GM18508 (cell line): ENCODE measurements around the gene GDF3.
"Not testable (repeated sequence)": the region's sequence is repeated elsewhere in the genome, so short reads cannot be mapped to it uniquely, and the experiment has no call there.

Experiments
- ATAC-seq: cut with Tn5 transposase; IDR thresholded peaks from one replicate; pipeline ENCODE4 v1.9.1; 2021; ENCODE audit warnings: moderate number of reproducible peaks; ENCODE audit not compliant: insufficient read depth, unreplicated experiment

The GDF3 gene

DNA sequence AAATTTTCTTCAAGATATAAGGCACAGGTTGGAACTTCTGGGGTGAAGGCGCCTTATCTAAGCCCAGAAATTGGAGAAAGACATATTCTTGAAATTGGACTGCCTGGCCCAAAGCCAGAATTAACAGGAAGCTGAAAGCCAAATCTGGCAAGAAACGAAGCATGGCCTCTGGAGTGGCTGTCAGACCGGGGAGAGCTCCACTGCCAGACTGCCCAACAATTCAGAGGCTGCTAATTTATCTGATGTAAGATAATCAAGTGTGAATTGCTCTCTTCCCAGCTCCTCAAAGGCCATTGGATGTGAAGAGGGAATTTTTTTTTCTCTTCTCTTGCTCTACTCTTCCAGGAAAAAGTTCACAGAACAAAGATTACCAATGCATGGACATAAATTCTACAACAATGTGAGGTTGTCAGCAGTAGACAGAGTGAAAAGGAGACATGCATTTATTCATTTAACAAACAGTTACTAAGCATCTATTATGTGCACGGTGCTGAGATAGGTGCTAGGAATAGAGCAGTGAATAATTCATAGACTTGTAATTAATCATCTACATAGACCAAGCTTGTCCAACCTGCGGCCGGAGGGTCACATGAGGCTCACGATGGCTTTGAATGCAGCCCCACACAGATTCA is at the start of gene GDF3:
TSS of gene GDF3 (minus strand) at position 210 of the 632 bp plus-strand sequence. CDS start at position 163, 47 bp downstream.
- ATAC-seq, result no peak

DNA sequence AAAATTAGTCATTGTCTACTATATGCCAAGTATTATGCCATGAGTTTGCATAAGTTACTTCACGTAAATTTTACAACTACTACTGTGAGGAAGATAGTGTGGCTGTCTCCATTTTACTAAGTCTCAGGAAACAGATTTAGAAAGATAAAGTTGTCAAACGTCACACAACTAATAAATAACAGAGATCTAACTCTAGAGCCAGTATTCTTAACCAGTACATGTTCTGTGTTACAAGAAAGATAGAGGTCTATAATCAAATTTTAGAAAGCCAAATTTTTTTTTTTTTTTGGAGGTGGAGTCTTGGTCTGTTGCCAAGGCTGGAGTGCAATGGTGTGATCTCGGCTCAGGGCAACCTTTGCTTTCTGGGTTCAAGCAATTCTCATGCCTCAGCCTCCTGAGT is 37.4 kb upstream of the GDF3 start:
- no peak for ATAC-seq

- ATAC-seq, result no peak
Observed at GRCh38 chr12:7731486-7731885, 35.9 kb upstream of the GDF3 start.

GRCh38 chr12:7730984-7731383 is 35.4 kb upstream of the GDF3 start:
- ATAC-seq, result not testable (repeated sequence)

DNA sequence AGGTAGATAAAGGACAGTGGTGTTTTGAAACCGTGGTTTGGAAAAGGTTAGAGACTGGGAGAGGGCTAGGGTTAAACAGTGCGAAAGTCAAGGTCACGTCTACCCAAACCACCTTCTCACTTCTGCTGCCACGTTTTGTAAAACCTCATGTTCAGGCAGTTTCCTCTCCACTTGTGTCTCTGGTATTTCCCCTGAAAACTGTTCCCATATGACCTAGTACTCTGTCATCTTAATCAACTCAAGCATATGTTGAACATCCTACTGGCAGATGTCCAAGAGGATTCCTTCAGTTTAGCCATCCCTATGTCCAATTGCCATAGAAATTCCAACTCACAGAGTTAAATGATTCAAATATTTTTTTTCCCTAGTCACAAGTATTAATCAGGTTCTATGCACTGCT is 34.2 kb upstream of the GDF3 start:
- no peak for ATAC-seq

DNA sequence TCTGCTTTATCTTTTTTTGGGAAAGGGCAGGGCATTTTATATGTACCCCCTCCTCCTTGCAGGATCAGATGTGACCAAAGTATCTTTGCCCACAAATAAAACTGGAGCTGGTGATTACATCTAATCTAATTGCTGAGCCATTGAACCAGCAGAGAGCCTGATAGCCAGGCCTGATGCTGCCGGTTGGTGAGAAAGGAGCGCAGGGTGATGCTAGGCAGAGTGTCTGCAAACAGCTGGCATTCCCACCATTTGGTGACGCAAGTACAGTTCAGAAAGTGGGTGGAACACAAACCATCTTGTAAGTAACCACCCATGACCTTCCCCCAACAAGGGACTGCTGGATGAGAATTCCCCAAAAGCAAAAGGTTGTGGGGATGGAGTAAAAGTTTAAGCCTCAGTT is 28.4 kb upstream of the GDF3 start:
- no peak for ATAC-seq

DNA sequence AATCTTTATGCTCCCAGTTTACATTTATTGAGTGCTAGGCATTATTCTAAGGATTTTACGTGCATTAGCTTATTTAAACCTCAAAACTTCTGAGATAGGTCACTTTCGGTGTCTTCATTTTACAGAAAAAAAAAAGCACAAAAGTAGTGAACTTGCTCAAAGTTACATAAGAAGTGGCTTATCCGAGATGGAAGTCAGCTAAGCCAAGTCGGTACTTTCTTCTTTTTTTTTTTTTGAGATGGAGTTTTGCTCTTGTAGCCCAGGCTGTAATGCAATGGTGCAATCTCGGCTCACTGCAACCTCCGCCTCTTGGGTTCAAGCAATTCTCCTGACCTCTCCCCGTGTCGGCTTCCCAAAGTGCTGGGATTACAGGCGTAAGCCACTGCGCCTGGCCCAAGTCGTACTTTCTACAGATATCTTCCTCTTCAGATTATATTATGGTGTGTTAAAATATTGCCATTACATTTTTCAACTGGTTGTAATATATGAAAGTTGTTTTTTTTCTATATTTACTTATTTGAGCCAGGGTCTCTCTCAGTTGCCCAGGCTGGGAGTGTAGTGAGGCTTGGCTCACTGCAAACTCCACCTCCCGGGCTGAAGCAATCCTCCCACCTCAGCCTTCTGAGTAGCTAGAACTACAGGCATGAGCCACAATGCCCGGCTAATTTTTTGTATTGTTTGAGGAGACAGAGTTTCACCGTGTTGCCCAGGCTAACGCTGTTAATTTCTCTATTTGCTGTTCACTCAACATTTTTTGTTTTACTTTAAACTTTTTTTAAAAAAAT is 24.6 kb upstream of the GDF3 start:
- ATAC-seq, result no peak

DNA sequence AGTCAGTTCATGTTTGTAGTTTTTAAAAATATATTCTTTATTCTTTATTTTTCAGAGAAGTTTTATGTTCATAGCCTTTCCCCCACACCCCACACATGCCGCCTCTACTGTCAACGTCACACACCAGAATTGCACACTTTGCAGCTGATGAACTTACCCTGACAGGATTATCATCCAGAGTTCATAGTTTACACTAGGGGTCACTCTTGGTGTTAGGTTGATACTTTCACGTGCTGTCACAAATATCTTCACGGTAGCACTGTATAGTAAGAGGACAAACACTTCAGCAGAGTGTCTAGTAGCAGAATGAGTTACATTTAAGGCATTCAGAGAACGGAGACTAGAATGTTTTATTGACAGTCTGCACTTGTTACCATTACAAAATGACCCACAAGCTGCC is 20.8 kb upstream of the GDF3 start:
- no peak for ATAC-seq

GRCh38 chr12:7712841-7713442 is 17.4 kb upstream of the GDF3 start:
- no peak for ATAC-seq

DNA sequence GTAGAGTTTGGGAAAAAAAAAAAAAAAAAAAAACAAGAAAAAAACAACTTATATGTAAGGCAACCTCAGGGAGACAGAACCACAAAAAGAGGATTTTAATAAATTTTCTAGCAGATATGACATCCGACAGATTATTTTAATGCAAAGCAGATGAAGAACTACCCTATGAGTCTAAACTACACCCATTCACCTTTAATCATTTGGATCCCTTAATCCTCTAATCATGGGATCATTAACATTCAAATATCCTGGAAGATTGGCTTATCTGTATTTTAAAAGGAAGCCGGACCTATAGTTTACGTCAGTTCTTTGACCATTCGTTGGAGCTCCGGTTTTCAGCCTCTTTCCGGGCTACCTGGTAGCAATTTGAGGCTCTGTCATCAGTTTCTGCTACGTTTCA is 15.6 kb upstream of the GDF3 start, which contains the start of gene DPPA3:
TSS of gene DPPA3 (plus strand) at position 301 of the 400 bp plus-strand sequence. CDS start 138 bp downstream, outside the sequence.
- no peak for ATAC-seq

- ATAC-seq, result no peak
Observed at GRCh38 chr12:7709969-7710675, 14.5 kb upstream of the GDF3 start.

GRCh38 chr12:7705846-7706245 is 10.3 kb upstream of the GDF3 start:
- ATAC-seq, result no peak

- no peak for ATAC-seq
Observed at GRCh38 chr12:7695237-7695560, 376 bp downstream of the GDF3 start.

DNA sequence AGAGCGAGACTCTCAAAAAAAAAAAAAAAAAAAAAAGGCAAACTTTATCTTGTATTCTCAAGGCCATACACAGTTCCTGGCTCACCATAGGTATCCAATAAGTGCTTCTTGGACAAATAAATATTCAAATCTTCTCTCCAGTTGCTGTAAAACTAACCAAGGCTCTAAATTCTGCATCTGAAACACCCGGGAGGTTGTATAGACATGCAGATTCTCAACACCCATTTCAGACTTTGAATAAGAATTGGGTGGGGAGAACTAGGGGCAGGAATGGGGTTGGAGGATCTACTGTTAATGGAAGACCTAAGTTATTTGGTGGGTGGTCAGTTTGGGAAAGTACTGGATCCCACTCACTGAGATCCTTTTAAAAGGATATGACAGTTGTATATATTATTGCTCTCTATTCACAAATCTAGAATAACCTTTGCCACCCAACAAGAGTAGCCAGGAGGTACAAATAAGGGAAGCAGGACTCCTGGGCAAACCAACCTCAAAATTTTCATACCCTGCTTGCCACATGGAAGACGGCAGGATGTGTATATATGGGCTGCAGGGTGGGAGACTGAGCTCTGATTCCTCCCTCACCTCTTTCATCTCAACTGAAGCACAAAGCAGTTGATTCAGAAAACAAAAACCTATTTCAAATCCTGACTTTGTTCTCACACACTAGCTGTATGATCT is 879 bp downstream of the GDF3 start:
- ATAC-seq, result no peak

DNA sequence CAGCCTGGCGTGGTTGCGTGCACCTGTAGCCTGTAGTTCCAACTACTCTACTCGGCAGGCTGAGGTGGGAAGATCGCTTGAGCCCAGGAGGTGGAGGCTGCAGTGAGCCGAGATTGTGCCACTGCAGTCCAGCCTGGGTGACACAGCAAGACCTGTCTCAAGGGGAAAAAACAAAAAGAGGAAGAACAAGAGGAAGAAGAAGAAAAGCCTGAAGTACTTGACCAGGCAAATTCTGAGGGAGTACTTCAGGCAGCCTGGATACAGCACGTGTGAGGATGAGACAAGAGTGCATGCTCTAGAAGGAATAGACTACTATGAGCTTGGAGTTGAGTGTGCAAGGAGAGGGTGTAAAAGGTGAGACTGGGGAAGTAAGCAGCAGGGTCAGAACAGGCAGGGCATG is 1.8 kb downstream of the GDF3 start:
- no peak for ATAC-seq

- ATAC-seq, result no peak
Observed at GRCh38 chr12:7681535-7681934, 14.0 kb downstream of the GDF3 start.

- no peak for ATAC-seq
Observed at GRCh38 chr12:7679251-7680045, 16.1 kb downstream of the GDF3 start.

DNA sequence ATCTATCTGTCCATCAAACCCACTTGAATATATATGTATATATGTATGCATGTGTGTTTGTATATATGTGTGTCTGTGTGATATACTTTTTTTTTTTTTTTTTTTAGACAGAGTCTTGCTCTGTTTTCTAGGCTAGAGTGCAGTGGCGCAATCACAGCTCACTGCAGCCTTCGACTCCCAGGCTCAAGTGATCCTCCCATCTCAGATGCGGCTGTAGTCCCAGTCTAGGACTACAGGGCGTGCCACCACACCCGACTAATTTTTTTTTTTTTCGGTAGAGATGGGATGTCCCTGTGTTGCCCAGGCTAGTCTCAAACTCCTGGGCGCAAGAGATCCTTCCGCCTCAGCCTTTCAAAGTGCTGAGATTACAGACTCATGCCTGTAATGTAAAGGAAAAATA is 16.8 kb downstream of the GDF3 start:
- no peak for ATAC-seq

GRCh38 chr12:7677432-7677888 is 18.1 kb downstream of the GDF3 start:
- not testable (repeated sequence) for ATAC-seq
